ENCODE measurements around the gene RDM1. TPM values are rescaled to one million over a fixed set of nuclear protein-coding genes. Genes with fewer than 3 reads are reported as not detected.
A peak's percentile ranks its signal among the peaks of the same experiment; 100 is the strongest.

Gene RDM1
- total RNA-seq, 3 donors from 2014 or later, result not detected

DNA sequence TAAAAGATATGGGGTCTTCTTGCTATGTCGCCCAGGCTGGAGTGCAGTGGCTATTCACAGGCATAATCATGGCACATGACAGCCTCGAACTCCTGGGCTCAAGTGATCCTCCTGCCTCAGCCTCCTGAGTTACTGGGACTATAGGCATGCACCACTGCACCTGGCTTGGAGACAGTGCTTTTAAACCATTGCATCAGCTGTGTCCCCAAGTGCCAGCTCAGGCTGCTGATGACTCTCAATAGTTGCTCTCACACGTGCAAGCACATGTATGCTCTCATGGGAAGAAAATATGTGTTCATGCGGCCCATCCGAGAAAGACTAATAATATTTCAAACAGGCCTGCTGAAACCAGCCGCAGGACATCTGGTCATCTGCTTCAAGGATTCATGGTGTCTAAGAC is 42.0 kb upstream of the RDM1 start:
- no peaks in the 10 kb centered on the region for H3K9me3 ChIP-seq
- DNase-seq (ENCODE audit: low spot score in 2 of 2), result no peak
- intact Hi-C loops (cut with DNase I; ENCODE audit: low total_unique reads), result loop anchor here (2.0 kb wide), 1 partner anchor 504 kb away; no protein-coding TSS in a partner anchor
- H3K4me1 ChIP-seq, result no peaks in the 10 kb centered on the region
- H3K27me3 ChIP-seq, result no peaks in the 10 kb centered on the region
- no peak for TF ChIP-seq CTCF (IDR thresholded peaks at IDR 0.05)
- TF ChIP-seq POLR2AphosphoS5 (IDR thresholded peaks at IDR 0.05), result no peak
- TF ChIP-seq POLR2A (IDR thresholded peaks at IDR 0.05), result no peak
- H3K4me3 ChIP-seq, result no peak overlapping the region
- H3K36me3 ChIP-seq, result no peaks in the 10 kb centered on the region
- H3K27ac ChIP-seq, result peak overlapping the region in 1 of 2 donors; percentile 21

- no peak overlapping the region for H3K4me3 ChIP-seq
- no peak overlapping the region for H3K27ac ChIP-seq
- no peaks in the 10 kb centered on the region for H3K36me3 ChIP-seq
- no peaks in the 10 kb centered on the region for H3K27me3 ChIP-seq
- intact Hi-C loops (cut with DNase I; ENCODE audit: low total_unique reads), result loop anchor here (2.0 kb wide), 1 partner anchor 505 kb away; no protein-coding TSS in a partner anchor
- no peaks in the 10 kb centered on the region for H3K4me1 ChIP-seq
- TF ChIP-seq CTCF (IDR thresholded peaks at IDR 0.05) (no peak), POLR2A (IDR thresholded peaks at IDR 0.05) (no peak), POLR2AphosphoS5 (IDR thresholded peaks at IDR 0.05) (no peak)
- no peaks in the 10 kb centered on the region for H3K9me3 ChIP-seq
- no peak for DNase-seq (ENCODE audit: low spot score in 2 of 2)
Measured at GRCh38 chr17:35972066-35972465, 41.5 kb upstream of the RDM1 start.

DNA sequence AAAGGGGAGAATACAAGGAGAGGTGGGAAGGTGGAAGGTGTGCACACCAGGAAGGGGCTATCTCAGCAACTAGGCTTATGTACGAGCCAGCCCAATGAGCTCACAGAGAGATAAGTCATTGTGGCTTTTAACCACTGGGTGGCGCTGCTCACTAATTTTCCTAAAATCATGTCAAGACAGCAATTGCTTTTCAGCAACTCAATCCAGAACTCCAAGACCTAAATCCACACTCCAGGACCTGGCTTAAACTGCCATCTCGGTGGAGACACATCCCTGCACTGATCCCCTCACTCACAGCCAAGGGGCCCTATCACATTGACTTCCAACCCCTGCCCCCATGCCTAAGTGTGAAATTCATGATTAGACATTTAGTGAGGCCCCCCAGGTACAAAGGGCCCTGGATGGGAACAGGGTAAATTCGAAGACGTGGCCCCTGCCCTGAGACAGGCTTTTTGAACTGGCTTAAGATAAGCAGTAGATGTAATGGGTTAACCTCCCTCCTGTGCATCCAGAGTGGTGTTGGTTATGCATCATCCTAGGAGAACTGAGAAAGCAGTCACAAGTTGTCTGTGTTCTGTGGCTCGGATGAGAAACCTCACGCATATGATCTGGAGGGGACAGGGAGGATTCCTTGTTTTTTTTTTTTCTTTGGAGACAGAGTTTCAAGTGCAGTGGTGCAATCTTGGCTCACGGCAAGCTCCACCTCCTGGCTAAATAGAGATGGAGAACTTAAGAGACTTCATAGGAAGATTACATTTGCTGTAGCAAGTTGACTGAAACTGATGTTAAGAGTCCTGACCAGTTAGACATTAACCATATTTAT is 39.2 kb upstream of the RDM1 start:
- Histone ChIP-seq H3K4me3 (no peak overlapping the region), H3K27ac (no peak overlapping the region), H3K9me3 (no peaks in the 10 kb centered on the region), H3K27me3 (no peaks in the 10 kb centered on the region), H3K36me3 (no peaks in the 10 kb centered on the region), H3K4me1 (no peaks in the 10 kb centered on the region)
- intact Hi-C loops (cut with DNase I; ENCODE audit: low total_unique reads), result no loop called here
- peak; percentile 66 to 74 for DNase-seq (ENCODE audit: low spot score in 2 of 2)
- TF ChIP-seq POLR2A (IDR thresholded peaks at IDR 0.05) (no peak), POLR2AphosphoS5 (IDR thresholded peaks at IDR 0.05) (no peak), CTCF (IDR thresholded peaks at IDR 0.05) (peak; percentile 43 to 79 (median 77))

DNA sequence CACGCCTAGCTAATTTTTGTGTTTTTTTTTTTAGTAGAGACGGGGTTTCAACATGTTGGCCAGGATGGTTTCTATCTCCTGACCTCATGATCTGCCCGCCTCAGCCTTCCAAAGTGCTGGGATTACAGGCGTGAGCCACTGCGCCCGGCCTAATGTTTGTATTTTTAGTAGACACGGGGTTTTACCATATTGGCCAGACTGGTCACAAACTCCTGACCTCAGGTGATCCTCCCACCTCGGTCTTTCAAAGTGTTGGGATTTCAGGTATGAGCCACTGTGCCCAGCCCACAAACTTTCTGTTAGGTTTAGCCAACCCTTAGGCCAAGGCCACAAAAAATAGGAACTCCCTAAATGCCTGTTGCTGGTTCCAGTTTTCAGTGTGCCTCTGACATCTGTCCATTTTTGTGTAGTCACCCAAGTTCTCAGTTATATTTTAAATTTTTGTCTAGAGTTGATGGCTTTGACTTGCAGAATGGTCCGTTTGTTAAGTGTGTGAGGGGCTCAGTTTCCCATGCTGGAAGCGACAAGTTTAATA is 38.0 kb upstream of the RDM1 start:
- Histone ChIP-seq H3K9me3 (no peaks in the 10 kb centered on the region), H3K36me3 (no peaks in the 10 kb centered on the region), H3K27me3 (no peaks in the 10 kb centered on the region), H3K4me3 (no peak overlapping the region), H3K27ac (no peak overlapping the region), H3K4me1 (no peaks in the 10 kb centered on the region)
- no peak for DNase-seq (ENCODE audit: low spot score in 2 of 2)
- intact Hi-C loops (cut with DNase I; ENCODE audit: low total_unique reads), result no loop called here
- TF ChIP-seq CTCF (IDR thresholded peaks at IDR 0.05) (no peak), POLR2AphosphoS5 (IDR thresholded peaks at IDR 0.05) (no peak), POLR2A (IDR thresholded peaks at IDR 0.05) (no peak)

- no peak for DNase-seq (ENCODE audit: low spot score in 2 of 2)
- Histone ChIP-seq H3K27ac (no peak overlapping the region), H3K4me3 (no peak overlapping the region), H3K9me3 (no peaks in the 10 kb centered on the region), H3K36me3 (no peaks in the 10 kb centered on the region), H3K4me1 (no peaks in the 10 kb centered on the region), H3K27me3 (no peaks in the 10 kb centered on the region)
- TF ChIP-seq CTCF (IDR thresholded peaks at IDR 0.05) (no peak), POLR2A (IDR thresholded peaks at IDR 0.05) (no peak), POLR2AphosphoS5 (IDR thresholded peaks at IDR 0.05) (no peak)
- intact Hi-C loops (cut with DNase I; ENCODE audit: low total_unique reads), result no loop called here
Measured at GRCh38 chr17:35965272-35965671, 34.7 kb upstream of the RDM1 start.

Measured in breast epithelium (tissue), 4 donors.